K562 (cell line): Measurements from ENCODE around the gene RAB11FIP2. TPM values are rescaled to one million over a fixed set of nuclear protein-coding genes. Genes with fewer than 3 reads are reported as not detected.

Experiments used
- ATAC-seq: fragments of 200-7000 bp; cut with Tn5 transposase; 3 replicates; pipeline ENCODE4 v1.9.1; 2020; ENCODE audit warnings: moderate library complexity
- BruUV-seq: library from RNA; stranded (reverse); fragments of 400-500 nt; replicated peaks from 2 replicates; lab custom pipeline; 2021; lab: Mats Ljungman, UMichigan
- CTCF ChIA-PET: fragments of 300-600 bp; formaldehyde crosslinking; extraction: SDS; loops from one replicate; lab custom pipeline; 2021; ENCODE audit warnings: low intra/inter-chr PET ratio; lab: Yijun Ruan, JAX
- POLR2A ChIA-PET: fragments of 300-600, 350-650 bp; sonication (Branson Sonifier 250); formaldehyde crosslinking; extraction: SDS; loops from one replicate; lab custom pipeline; 2021; ENCODE audit warnings: antibody characterized with exemption, inconsistent platforms; lab: Yijun Ruan, JAX
- DNase-seq, 4 experiments: peaks; one replicate each; pipeline versions ENCODE4 v3.0.0 to v3.0.0-alpha.2; 2011 to 2018; ENCODE audit warnings: low spot score in 3 of 4, mixed read lengths in 3 of 4; ENCODE audit errors: extremely low read depth in 1 of 4
- FAIRE-seq: peaks from 2 replicates; lab custom pipeline; 2011; peaks lifted over from hg19 to GRCh38; lab: Jason Lieb, UNC
- H2AFZ ChIP-seq: 2 replicates; pipeline ENCODE4 v1.6.0; 2011; ENCODE audit warnings: low read depth, low read length, control low read depth, inconsistent platforms
- H3K27ac ChIP-seq: fragments of 200-600 bp; 3 replicates; pipeline ENCODE4 v1.8.0; 2011; ENCODE audit warnings: low read depth, mild to moderate bottlenecking, control low read depth, inconsistent platforms, low read length, moderate library complexity, mixed read lengths; ENCODE audit errors: extremely low read depth
- H3K27me3 ChIP-seq, 2 experiments: fragments of 300-600 bp in 1 of 2; 2 replicates in 1 of 2; 3 replicates in 1 of 2; pipeline versions ENCODE4 v1.6.0 to v1.8.0; 2011; ENCODE audit warnings: inconsistent platforms in 2 of 2, low read length in 2 of 2, mild to moderate bottlenecking in 1 of 2, mixed read lengths in 1 of 2, moderate library complexity in 1 of 2; ENCODE audit not compliant: control insufficient read depth in 2 of 2, insufficient read depth in 2 of 2
- H3K36me3 ChIP-seq: fragments of 300-600 bp; 3 replicates; pipeline ENCODE4 v1.8.0; 2011; ENCODE audit warnings: mild to moderate bottlenecking, low read length, inconsistent platforms; ENCODE audit not compliant: control insufficient read depth, insufficient read depth
- H3K4me1 ChIP-seq, 2 experiments: fragments of 200-600 bp in 1 of 2; replicated peaks in 1 of 2; 2 replicates in 1 of 2; 3 replicates in 1 of 2; pipeline versions ENCODE4 v1.5.1 to v1.8.0; 2011; ENCODE audit warnings: inconsistent platforms in 2 of 2, low read length in 2 of 2, mild to moderate bottlenecking in 1 of 2, mixed read lengths in 1 of 2, moderate library complexity in 1 of 2; ENCODE audit not compliant: control insufficient read depth in 2 of 2, insufficient read depth in 2 of 2
- H3K4me2 ChIP-seq: 2 replicates; pipeline ENCODE4 v1.6.1; 2011; ENCODE audit warnings: low read length, control low read depth, inconsistent platforms, mixed read lengths; ENCODE audit not compliant: insufficient read depth
- H3K4me3 ChIP-seq: fragments of 200-600 bp; sonication (generic), shearing (Covaris generic); 2 replicates; pipeline ENCODE4 v1.5.1; 2016; ENCODE audit warnings: control low read depth, inconsistent platforms
- H3K79me2 ChIP-seq: fragments of 200-600 bp; 3 replicates; pipeline ENCODE4 v1.8.0; 2011; ENCODE audit warnings: low read length, inconsistent platforms; ENCODE audit not compliant: control insufficient read depth, insufficient read depth
- H3K9ac ChIP-seq, 2 experiments: 2 replicates each; pipeline versions ENCODE4 v1.6.0 to v1.6.1; 2011; ENCODE audit warnings: low read depth in 2 of 2, low read length in 2 of 2, control low read depth in 1 of 2, inconsistent platforms in 1 of 2, mild to moderate bottlenecking in 1 of 2, mixed read lengths in 1 of 2; ENCODE audit not compliant: insufficient read depth in 1 of 2
- H3K9me1 ChIP-seq: one replicate; pipeline ENCODE4 v1.6.0; 2011; ENCODE audit warnings: inconsistent platforms, mild to moderate bottlenecking, low read length, moderate library complexity; ENCODE audit not compliant: control insufficient read depth, insufficient read depth
- H3K9me3 ChIP-seq: replicated peaks from 2 replicates; pipeline ENCODE4 v1.5.1; 2011; ENCODE audit warnings: low read depth, low read length, inconsistent platforms; ENCODE audit not compliant: control insufficient read depth, insufficient read depth
- H4K20me1 ChIP-seq: replicated peaks from 2 replicates; pipeline ENCODE4 v1.6.1; 2011; ENCODE audit warnings: low read length, inconsistent platforms, mixed read lengths; ENCODE audit not compliant: control insufficient read depth, insufficient read depth
- DNMT1 ChIP-seq: fragments of 450-650 bp; IDR thresholded peaks from 2 replicates; pipeline ENCODE4 v1.6.1; 2016; ENCODE audit warnings: antibody characterized with exemption, mild to moderate bottlenecking
- SMARCB1 ChIP-seq: IDR thresholded peaks from 2 replicates; pipeline ENCODE4 v1.6.1; 2011; ENCODE audit warnings: improper control_type of control experiment, low read depth; ENCODE audit not compliant: insufficient read length
- WGBS: fragments of 100-300 bp; shearing (Covaris generic); methylation state at CpG from one replicate; pipeline ENCODE4 v1.1.6; 2016; ENCODE audit warnings: low coverage, mixed read lengths; ENCODE audit not compliant: insufficient coverage; ENCODE audit errors: missing lambda C conversion rate; 5-methylcytosine and 5-hydroxymethylcytosine counted together
- in situ Hi-C: fragments of 300-500 bp; cut with MboI; formaldehyde crosslinking; loops from 4 replicates; pipeline ENCODE4 v1.15.0; 2018; ENCODE audit warnings: inconsistent platforms, mixed read lengths
- intact Hi-C: fragments of 100-400 bp; cut with micrococcal nuclease; formaldehyde crosslinking; loops from 2 replicates; pipeline ENCODE4 v1.14.2; 2022
- polyA plus RNA-seq, 8 experiments: library from polyadenylated mRNA; depleted of rRNA in 4 of 8; stranded (reverse) in 5 of 8; unstranded in 3 of 8; fragments of >200 nt; fragmentation: Nextera tagmentation in 2 of 8; fragmentation: Illumina TruSeq in 1 of 8; extraction: Ambion mirVana in 2 of 8; extraction: Trizol in 1 of 8; gene quantifications; 2 replicates each; pipeline versions ENCODE4 v1.2.1 to v1.2.3, GENCODE V29; 2011 to 2014; ENCODE audit warnings: inconsistent platforms in 1 of 8, missing spikeins in 1 of 8
- total RNA-seq, 7 experiments: library from RNA; depleted of rRNA in 6 of 7; stranded (reverse); fragments of >200 nt in 6 of 7; fragmentation: Illumina TruSeq in 2 of 7; extraction: Trizol in 2 of 7; gene quantifications; 2 replicates each; pipeline versions ENCODE4 v1.2.1 to v1.2.3, GENCODE V29; 2011 to 2021; ENCODE audit warnings: low replicate concordance in 1 of 7
- TF ChIP-seq, protein P1 (sequence below), 2 experiments: fragments of 450-650 bp; IDR thresholded peaks; 2 replicates each; pipeline ENCODE4 v1.6.1; 2018; ENCODE audit warnings: mild to moderate bottlenecking in 2 of 2, low read depth in 1 of 2; ENCODE audit not compliant: partially characterized antibody in 2 of 2

RAB11FIP2 gene
- total and polyA plus RNA-seq, 9 of the 15 experiments (the other 6 are each of a cell fraction or from before 2014, with no cell fraction given) = 3.0 to 10.6 (median 3.9) TPM

- TF ChIP-seq, protein P1, sequence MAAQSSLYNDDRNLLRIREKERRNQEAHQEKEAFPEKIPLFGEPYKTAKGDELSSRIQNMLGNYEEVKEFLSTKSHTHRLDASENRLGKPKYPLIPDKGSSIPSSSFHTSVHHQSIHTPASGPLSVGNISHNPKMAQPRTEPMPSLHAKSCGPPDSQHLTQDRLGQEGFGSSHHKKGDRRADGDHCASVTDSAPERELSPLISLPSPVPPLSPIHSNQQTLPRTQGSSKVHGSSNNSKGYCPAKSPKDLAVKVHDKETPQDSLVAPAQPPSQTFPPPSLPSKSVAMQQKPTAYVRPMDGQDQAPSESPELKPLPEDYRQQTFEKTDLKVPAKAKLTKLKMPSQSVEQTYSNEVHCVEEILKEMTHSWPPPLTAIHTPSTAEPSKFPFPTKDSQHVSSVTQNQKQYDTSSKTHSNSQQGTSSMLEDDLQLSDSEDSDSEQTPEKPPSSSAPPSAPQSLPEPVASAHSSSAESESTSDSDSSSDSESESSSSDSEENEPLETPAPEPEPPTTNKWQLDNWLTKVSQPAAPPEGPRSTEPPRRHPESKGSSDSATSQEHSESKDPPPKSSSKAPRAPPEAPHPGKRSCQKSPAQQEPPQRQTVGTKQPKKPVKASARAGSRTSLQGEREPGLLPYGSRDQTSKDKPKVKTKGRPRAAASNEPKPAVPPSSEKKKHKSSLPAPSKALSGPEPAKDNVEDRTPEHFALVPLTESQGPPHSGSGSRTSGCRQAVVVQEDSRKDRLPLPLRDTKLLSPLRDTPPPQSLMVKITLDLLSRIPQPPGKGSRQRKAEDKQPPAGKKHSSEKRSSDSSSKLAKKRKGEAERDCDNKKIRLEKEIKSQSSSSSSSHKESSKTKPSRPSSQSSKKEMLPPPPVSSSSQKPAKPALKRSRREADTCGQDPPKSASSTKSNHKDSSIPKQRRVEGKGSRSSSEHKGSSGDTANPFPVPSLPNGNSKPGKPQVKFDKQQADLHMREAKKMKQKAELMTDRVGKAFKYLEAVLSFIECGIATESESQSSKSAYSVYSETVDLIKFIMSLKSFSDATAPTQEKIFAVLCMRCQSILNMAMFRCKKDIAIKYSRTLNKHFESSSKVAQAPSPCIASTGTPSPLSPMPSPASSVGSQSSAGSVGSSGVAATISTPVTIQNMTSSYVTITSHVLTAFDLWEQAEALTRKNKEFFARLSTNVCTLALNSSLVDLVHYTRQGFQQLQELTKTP (IDR thresholded peaks at IDR 0.05; ENCODE audit: low read depth in 1 of 2, partially characterized antibody in 2 of 2) = no peak
These were observed 86.3 kb downstream of the RAB11FIP2 start (continued) for GRCh38 chr10:117960345-117960935.

DNA sequence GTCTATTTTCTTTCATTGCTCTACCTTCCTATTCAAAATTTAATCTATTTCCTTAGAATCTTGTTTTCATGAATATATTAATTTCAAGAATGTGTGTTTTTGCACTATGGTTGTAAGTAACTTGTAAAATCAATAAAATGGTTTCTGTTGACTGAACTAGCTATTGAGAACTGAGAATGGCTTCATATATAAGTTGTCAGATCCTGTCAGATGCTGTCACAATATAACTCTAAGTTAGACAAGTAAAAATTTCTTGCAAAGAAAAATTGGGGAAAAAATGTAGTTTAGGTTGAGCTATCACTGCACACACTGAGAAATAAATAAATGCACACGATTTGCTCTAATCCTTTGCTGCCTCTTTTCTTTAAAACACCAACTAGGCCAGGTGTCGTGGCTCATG lies 89.8 kb downstream of the RAB11FIP2 start:
- WGBS = 0% methylated on average over 2 of the region's 2 CpGs
- H3K4me2 ChIP-seq = no peak overlapping the region
- H3K27ac ChIP-seq = no peak overlapping the region
- in situ Hi-C loops = no loop called here
- H3K9ac ChIP-seq = no peak overlapping the region
- TF ChIP-seq DNMT1 (no peak), SMARCB1 (no peak)
- intact Hi-C loops = no loop called here
- DNase-seq (no peak), ATAC-seq (no peak), FAIRE-seq (no peak)
- ChIA-PET CTCF (no interaction called here), POLR2A (interaction anchor here (0.7 kb wide), 1 partner anchor 11 kb away, joined by 4 read pairs; no protein-coding TSS in a partner anchor)
- no peaks in the 10 kb centered on the region; the same call in 1 of the 2 replicates for H3K9me3 ChIP-seq
- no peaks in the 10 kb centered on the region for H3K36me3 ChIP-seq
- no peak overlapping the region for H3K4me3 ChIP-seq
- peaks cover 0 to 4% of the 10 kb centered on the region in 2 experiments; a peak in 1 of 5 replicates for H3K27me3 ChIP-seq
- no peaks in the 10 kb centered on the region for H3K79me2 ChIP-seq
- BruUV-seq = no TSS peak
- H3K9me1 ChIP-seq = no peaks in the 10 kb centered on the region
- H2AFZ ChIP-seq = no peak overlapping the region
- no peaks in the 10 kb centered on the region for H3K4me1 ChIP-seq
- H4K20me1 ChIP-seq = no peaks in the 10 kb centered on the region
